KG1 (cell line): ENCODE results near the gene NR3C1.

Source experiments
- DNase-seq: peaks from one replicate; lab custom pipeline; 2025; lab: John Stamatoyannopoulos, UW

The NR3C1 gene

DNA sequence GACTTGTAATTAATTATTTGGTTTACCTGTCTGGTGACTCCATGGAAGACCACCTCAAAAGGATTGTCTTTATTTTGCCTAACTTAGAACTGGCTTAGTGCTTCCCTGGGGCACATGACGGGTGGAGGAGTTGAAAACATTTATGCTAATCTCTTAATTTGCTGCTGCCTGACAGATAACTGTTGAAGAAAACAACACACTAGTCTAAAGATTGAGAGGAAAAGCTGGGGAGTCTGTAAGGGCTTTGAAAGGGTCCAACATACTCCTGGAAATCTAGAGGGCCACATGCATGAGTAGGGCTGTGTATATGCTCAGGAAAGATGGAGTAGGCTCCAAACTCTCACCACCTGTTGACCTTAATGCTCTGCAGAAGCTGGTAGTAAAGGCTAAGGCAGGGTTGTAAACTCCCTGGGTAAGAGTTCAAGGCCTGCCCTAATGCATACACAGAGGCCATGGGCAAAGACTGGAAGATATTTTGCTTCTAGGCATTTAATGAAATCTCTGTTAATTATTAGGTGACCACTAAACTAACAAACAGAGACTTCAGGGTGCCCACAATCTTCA is 40.7 kb downstream of the NR3C1 start:
- DNase-seq, result no peak

DNA sequence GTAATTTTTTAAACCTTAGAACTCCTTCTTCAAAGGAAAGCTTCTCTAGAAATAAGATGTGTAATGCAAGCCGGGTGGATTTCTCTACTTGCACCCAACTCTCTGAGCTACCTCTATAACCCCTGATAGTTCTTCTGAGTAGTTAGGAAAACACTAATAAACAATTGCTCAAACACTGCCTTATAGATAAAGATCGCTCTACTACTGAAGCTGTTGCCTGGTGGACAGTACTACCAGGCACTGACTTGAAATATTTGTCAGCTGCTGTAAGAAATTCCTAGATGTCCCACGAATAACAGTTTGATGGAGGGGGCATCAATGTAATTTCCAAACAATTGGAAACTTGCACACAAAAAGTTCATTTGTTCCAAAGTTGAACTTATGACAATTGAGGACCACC is 42.0 kb downstream of the NR3C1 start:
- DNase-seq, result no peak

DNA sequence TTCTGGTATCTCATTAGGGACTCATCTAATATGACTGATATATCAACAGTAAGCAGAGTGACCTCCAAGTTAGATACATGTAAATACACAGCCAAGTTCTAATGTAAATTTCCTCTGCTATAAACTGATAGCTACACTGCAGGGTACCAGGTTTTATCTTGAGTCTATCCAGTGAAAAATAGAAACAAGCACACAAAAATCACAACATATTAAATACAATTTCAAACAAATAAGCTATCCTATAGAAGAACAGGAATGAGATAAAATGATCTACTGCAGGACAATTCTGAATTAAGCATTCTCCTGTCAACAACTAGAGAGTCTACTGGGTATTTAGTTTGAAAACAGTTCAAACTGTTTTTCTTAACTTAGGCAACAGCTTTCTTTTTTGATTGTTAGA is 42.7 kb downstream of the NR3C1 start:
- DNase-seq, result no peak

DNA sequence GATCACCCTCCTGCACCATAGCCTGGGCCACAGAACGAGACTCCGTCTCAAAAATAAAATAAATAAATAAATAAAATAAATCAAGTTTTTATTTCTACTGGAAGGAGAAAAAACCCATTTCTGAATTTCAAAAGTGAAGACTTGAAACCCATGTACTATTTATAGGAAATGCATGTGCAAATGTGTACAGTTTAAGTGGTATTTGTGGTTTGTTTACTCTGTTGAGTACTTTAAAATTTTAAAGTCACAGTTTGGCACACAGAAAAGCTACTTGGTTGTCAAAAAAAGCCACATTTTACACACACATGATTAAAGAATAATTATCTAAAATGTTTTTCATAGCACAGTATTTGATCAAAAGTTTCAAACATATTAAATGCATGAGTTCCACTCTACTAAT is 43.6 kb downstream of the NR3C1 start:
- no peak for DNase-seq

DNA sequence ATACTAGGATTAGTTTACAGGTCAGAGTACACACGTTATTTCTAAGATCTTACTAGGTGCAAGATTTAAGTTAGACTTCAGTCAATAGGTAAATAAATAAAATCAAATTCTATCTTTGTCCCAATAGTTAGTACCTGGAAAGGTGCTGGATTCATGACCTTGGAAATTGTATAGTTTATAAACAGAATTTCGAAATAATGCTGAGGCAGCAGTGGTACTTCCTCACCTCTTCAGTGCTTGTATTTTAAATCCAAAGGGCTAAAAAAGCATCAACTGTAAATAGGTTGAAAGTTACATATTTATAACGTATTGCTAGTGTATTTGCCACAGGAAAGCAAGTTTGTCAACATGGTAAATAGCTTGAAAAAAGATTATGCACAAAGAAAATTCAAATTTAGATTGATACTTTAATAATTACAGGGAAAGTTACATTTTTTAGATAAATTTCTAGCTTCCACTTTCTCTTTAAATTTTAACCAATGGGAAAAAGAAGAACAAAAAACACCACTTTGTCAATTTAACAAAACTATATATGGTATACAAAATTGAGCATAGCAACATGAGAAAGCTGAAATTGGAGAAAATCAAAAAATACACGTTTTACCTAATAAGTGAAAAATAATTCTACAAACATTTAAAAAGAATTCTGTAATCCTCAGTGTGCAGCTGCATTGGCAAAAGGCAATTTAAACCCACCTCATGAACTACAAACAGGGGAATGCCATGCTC is 46.5 kb downstream of the NR3C1 start:
- no peak for DNase-seq

DNA sequence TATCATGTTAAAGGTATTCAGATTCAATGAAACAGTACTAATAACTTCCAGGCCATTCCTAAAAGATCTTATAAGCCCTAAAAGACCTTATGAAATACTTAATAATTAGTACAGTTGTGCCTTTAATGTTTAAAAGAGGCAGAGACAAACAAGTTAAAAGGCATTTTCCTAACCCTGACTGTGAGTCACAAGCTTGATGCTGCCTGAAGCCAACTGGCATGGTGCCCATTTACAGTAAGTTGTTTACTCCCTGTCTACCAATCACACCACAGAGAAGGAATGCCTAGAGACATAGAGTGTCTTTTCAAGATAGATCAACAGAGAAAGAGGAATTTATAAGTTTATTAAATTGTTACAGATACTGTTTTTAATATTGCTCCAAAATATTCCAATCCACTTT is 47.8 kb downstream of the NR3C1 start:
- no peak for DNase-seq

DNA sequence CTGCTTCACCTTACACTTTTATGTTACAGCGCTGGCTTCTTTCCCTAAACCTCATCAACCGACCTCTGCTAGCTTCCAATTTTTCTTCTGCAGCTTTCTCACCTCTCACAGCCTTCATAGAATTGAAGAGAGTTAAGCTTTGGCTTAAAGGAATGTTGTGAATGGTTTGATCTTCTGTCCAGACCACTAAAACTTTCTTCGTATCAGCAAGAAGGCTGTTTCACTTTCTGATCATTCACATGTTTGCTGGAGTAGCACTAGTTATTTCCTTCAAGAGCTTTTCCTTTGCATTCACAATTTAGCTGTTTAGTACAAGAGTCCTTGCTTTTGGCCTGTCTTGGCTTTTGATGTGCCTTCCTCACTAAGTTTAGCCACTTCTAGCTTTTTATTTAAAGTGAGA is 49.5 kb downstream of the NR3C1 start:
- no peak for DNase-seq

DNA sequence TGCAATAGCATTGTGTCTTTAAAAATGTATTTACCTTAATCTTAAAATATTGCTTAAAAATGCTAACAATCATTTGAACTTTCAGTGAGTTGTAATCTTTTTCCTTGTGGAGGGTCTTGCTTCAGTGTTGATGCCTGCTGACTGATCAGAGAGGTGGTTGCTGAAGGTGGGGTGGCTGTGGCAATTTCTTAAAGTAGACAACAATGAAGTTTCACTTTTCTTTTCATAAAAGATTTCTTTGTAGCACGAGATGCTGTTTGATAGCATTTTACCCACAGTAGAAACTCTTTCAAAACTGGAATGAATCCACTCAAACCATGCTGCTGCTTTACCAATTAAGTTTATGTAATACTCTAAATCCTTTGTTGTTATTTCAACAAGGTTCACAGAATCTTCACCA is 50.8 kb downstream of the NR3C1 start:
- DNase-seq, result no peak

DNA sequence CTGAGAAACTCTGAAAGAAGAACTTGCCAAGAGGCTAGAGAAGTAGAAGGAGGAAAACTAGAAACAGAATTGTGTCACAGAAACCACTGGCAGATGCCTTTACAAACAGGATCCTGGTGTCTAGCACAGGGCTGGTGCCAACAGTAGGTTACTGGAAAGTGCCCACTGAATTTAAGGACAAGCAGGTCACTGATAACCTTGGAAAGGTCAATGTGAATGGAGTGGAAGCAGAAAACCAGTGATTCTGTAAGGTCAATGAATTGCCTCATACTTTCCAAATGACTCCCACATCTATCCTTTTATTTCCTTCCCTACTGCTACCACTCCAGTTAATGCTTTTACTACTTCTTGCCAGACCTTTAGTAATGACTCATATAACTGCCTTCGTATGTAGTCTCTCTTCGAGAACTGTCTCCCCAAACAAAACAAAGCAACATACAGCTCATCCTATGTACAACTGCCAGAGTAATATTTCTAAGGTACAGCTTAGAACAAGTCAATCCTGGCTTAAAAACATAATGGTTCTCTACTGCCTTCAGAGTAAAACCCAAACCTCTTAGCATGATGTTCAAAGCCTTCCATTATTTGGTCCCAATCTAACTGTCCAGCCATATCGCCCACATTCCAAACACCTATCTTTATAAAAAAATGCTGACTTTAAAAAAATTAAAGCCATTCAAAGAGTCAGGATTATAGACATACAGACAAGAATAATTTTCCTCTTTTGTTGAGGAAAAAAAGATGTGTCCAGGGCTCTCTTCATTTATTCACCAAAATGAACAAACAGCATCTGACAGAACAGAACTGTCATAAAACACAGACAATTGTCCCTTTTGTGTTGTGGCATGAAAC is 52.5 kb downstream of the NR3C1 start:
- DNase-seq, result no peak

DNA sequence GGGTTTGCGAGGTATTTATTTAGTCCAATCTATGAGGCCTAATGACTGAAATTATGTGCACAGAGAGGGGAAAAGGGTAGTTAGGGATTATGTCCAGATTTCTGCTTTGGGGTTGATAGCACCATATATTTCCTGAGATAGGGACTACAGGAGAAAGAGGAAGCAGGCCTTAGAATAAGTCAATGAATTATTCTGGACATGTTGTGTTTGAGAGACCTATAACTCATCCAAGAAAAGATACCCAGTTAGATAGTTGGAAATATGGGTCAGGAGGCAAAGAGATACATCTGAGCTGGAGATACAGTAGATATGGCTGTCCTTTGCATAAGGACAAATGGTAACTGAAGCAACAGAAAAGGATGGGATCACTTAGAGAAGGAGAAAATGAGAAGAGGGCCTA is 53.1 kb downstream of the NR3C1 start:
- DNase-seq, result no peak

DNA sequence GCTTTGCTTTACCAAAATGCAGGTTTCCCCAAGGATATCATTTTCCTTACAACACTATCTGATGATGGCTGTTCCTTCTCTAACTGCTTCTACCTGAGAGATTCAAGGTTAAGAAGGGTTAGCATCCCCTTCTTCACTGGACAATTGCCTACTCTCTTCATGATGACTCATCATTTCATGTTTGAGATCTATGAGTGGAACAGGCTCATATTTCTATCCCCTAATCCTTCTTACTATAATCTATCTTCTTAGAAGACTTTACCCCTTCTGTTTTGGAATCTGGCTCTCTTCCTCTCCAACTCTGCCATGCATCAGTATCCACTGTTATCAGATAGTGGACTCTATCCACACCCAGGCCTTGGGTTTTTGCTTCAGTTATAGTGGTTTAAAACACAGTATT is 54.3 kb downstream of the NR3C1 start:
- DNase-seq, result no peak

DNA sequence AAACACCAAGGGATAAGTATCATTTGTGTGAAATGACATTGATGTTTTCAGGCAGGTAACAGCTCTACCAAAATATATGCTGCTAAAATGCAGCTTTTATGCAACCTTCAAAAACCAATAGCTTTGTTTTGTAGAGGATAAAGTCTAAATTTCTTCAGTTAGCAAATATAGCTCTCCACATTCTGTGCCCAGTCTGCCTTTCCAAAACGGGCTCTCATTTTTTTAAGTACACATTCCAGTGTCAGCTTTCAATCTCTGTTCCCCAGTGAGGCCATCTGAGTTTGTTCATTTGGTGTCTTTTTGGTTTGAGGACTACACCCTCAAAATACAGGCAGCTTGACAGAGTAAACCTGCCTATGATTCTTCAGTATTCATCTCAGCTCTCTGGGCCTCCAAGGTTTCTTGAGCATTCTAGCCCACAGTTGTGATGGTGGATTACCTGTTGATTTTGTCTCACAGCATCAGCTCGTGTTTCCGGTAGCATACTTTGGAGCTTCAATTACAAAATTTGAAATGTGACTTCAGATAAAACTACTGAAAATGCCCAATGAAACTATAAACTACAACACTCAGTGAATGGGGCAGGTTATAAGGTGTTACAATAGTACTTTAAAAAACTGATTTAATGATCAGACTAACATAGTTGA is 55.7 kb downstream of the NR3C1 start:
- no peak for DNase-seq

DNA sequence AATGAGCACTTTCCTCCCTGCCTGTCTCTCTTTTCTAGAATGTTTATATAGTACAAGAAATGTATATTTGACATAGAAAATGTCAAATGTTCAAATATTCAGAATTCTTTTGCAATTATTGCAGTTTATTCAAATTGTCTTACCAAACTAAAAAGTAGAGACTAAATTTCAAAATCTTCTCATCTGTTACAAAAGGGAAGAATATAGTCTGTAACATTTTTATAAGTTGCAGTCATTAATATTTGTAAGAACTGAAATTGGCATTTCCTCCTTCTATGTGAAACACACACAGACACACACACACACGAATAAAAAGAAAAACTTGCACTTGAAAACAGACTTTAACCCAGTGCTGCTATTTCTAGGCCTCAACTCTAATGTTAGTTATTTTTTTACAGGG is 56.4 kb downstream of the NR3C1 start:
- DNase-seq, result no peak

DNA sequence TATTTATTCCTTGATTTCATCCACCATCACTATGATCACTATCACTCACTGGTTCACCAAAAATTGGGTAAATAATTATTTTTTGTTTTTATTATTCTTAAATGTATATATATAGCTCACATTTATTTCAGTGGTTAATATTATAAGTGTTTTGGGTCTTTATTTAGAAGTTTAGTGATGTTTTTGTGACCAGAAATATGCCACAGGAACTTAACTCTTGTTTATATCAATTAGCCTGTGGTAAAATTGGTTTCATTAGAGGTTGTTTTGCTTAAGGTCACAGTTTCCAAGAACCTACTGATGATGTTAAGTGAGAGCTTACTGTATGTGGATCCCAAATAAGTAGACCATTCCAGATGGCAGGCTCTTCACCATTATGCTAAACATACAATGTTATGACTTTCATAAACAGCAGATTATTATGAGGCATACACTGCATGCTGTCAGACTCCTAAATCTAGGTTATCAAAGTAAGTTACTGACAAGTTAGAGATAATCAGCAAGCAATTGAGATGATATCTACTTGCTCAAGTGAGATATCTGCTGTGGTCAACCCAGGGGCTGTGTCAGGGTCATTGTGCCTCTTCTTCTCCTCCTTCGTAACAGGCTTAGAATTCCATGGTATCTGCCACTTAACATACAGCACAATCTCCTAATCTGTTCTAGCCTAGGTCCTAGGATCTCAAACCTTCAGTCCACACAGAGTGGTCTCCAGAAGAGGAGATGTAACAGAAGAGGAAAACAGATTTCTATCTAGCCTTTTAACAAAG is 57.6 kb downstream of the NR3C1 start:
- no peak for DNase-seq

DNA sequence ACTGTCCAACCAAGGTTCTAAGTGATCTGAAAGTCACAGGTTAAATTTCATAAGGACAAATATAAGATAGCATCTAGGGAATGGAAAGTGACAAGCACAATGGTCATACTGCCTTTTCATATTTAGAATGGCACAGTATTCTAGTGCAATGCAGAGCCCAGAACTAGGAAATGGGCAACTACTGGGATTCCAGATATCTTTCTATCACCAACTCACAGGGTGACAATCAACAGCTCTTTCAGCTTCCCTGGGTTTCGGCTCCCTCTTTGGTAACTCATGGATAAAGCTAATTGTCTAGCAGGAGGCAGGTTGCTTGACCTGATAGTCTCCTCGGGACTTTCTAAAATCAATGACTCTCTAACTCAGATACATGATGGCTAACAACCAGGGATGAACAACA is 60.4 kb downstream of the NR3C1 start:
- DNase-seq, result no peak

DNA sequence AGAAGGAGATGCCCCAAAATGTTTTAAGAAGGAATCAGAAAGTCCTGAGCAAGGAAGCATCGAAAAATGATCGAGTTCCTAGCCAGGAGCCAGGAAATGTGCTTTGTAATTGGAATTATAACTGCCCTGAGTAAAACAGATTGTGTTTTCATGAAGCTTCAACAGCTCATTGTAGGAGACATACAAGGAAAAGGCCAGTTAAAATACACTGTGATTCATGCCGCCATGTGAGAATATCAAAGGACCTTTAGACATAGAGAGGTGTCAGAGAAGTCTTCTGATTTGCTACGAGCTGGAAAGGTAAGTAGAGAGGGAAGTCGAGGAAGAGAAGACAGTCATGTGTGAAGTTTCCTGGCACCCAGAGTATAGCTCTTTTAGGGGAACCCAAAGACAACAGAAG is 60.9 kb downstream of the NR3C1 start:
- no peak for DNase-seq

DNA sequence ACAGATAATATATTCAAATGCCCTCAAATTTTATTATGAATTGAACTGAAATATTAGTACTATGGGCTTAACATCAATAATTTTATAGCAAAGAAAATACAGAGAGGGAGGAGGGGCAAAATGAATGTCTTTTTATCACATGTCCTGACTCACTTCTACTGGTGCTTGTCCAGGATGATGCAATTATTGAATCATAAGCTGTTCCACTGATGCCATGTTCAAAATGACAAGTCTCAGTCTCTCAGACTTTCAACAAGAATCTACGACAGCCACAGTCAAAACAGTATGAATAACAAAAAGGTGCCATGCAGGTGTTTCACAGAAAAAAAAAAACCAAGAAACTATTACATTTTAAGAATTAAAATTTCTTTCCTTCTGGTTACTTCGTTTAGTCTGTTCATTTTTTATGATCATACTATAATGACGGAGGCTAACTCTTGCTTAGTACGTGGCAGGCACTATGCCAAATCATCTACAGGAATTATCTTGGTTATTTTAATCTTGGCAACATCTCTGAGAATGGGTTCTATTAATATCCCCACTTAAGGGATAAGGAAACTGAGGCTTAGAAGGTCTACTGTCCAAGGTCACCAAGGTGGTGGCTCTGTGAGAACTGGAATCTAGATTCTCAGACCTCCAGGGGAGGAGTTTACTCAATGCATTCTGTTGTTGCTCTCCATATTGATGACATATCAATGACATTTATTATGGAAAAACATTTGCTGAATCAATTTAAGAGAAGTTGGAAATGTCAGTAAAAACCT is 61.5 kb downstream of the NR3C1 start:
- DNase-seq, result no peak

DNA sequence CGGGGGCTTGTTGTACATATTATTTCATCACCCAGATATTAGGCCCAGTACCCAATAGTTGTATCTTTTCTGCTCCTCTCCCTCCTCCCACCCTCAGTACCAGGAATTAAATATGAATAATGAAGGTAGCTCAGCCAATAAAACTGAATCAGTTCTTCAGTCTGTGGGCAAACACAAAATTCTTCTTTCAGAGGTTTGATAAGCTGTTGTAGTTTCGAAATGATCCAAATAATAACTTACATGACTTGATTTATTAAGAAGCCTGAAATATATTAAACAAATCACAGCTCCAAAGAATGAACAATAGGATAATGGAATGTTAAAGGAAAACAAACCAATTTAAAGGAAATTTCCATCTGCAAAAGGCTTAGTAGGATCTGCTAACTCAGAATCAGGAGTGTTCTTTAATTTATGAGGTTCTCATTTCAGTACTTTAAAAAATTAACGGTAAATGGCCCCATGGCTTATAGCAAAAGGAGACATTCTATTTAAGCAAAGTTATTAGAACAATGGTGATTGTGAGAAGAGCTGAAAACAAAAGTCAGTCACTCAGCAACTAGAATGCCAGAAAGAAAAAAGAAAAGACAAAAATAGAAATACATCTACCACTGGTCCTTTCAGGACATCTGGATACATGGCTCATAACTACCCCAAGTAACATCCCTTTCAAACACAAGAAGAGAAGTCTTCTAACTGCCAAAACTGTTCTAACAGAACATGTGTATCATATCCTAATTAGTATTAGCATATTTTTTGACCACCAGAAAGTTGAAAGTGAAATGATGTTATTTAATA is 62.4 kb downstream of the NR3C1 start:
- no peak for DNase-seq

DNA sequence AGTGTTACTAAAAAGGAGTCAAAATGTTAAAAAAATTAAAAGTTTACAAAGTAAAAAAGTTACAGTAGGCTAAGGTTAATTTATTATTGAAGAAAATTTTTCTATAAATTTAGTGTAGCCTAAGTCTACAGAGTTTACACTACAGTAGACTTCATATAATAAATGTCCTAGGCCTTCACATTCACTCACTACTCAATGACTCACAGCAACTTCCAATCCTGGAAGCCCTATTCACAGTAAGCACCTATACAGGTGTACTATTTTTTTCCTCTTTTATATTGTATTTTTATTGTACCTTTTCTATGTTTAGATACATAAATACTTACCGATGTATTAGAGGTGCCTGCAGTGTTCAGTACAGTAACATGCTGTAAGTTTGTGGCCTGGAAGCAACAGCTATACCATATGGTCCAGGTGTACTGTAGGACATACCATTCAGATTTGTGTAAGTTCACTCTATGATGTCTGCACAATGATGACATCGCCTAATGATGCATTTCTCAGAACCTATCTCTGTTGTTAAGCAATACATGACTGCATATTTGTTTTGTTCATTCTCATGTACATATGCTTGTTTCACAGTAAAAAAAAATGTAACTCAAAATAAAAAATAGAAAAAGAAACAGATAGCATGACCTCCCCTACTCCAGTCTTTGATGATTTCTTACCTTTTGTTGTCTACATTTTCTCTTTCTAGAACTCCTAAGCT is 64.7 kb downstream of the NR3C1 start:
- no peak for DNase-seq

DNA sequence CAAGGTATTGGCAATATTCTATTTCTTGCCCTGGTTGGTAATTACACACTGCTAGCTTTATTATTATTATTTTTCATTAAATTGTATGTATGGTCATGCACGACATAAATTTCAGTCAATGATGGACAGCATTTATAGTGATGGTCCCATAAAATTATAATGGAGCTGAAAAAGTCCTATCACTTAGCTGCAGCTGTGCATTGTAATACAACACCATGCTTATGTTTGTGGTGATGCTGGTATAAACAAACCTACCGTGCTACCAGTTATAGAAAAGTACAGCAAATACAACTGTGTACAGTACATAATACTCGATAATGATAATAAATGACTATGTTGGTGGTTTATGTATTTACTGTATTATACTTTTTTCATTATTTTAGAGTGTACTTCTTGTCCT is 65.5 kb downstream of the NR3C1 start:
- DNase-seq, result no peak
